WTC11 (cell line): ENCODE results near the gene AMDHD2. TPM values are rescaled to one million over a fixed set of nuclear protein-coding genes. Genes with fewer than 3 reads are reported as not detected.
A peak's percentile ranks its signal among the peaks of the same experiment; 100 is the strongest.

ENCODE experiments used
- ATAC-seq: fragments of 200-7000 bp; cut with Tn5 transposase; 2 replicates; pipeline ENCODE4 v1.10.0; 2021; ENCODE audit warnings: mild to moderate bottlenecking, moderate library complexity
- CTCF ChIA-PET: fragments of 300-600 bp; sonication (Branson Sonifier 250); formaldehyde crosslinking; loops from one replicate; lab custom pipeline; 2021; ENCODE audit warnings: antibody characterized with exemption; lab: Charles Lee
- POLR2A ChIA-PET: fragments of 350-600 bp; sonication (Branson Sonifier 250); formaldehyde crosslinking; loops from one replicate; lab custom pipeline; 2021; ENCODE audit warnings: antibody characterized with exemption; lab: Charles Lee
- DNase-seq: peaks from one replicate; pipeline ENCODE4 v3.0.0; 2021; ENCODE audit warnings: low spot score
- H3K27ac Mint-ChIP-seq: 2 replicates; pipeline ENCODE4 v1.8.0; 2021; ENCODE audit warnings: mixed read lengths
- H3K27me3 Mint-ChIP-seq: 2 replicates; pipeline ENCODE4 v1.8.0; 2021; ENCODE audit warnings: low read depth, mild to moderate bottlenecking, moderate library complexity, mixed read lengths
- H3K36me3 Mint-ChIP-seq: 2 replicates; pipeline ENCODE4 v1.8.0; 2021; ENCODE audit warnings: mixed read lengths
- H3K4me1 Mint-ChIP-seq: 2 replicates; pipeline ENCODE4 v1.8.0; 2022; ENCODE audit warnings: mixed read lengths
- H3K4me3 Mint-ChIP-seq: 2 replicates; pipeline ENCODE4 v1.8.0; 2021; ENCODE audit warnings: mild to moderate bottlenecking, moderate library complexity, mixed read lengths
- H3K9me3 Mint-ChIP-seq: 2 replicates; pipeline ENCODE4 v1.8.0; 2021; ENCODE audit warnings: mixed read lengths
- ATF1 ChIP-seq: sonication (generic); formaldehyde crosslinking; IDR thresholded peaks from 2 replicates; pipeline ENCODE4 v1.8.1; 2023; ENCODE audit warnings: mild to moderate bottlenecking, moderate library complexity, missing genetic modification reagents
- CDX4 ChIP-seq: fragments of 250-450 bp; sonication (Bioruptor Pico); IDR thresholded peaks from 2 replicates; pipeline ENCODE4 v1.9.0; 2021; ENCODE audit warnings: moderate library complexity, mild to moderate bottlenecking, inconsistent platforms, borderline replicate concordance
- CREM ChIP-seq: sonication (generic); formaldehyde crosslinking; IDR thresholded peaks from 2 replicates; pipeline ENCODE4 v1.8.1; 2022; ENCODE audit warnings: mild to moderate bottlenecking, missing genetic modification reagents, moderate library complexity
- CTCF ChIP-seq: fragments of 200-600 bp; IDR thresholded peaks from 2 replicates; pipeline ENCODE4 v1.8.0; 2022; ENCODE audit warnings: antibody characterized with exemption
- FOXK1 ChIP-seq: sonication (generic); formaldehyde crosslinking; IDR thresholded peaks from 2 replicates; pipeline ENCODE4 v1.8.0; 2022; ENCODE audit warnings: mild to moderate bottlenecking, moderate library complexity, missing genetic modification reagents
- HMGA2 ChIP-seq: fragments of 250-450 bp; sonication (Bioruptor Pico); IDR thresholded peaks from 2 replicates; pipeline ENCODE4 v1.4.0; 2021; ENCODE audit warnings: mild to moderate bottlenecking, moderate library complexity
- JAZF1 ChIP-seq: fragments of 250-450 bp; sonication (Bioruptor Pico); IDR thresholded peaks from 2 replicates; pipeline ENCODE4 v1.9.0; 2021; ENCODE audit warnings: moderate library complexity, mild to moderate bottlenecking, inconsistent platforms
- NR3C1 ChIP-seq: sonication (generic); formaldehyde crosslinking; conservative IDR thresholded peaks from 2 replicates; pipeline ENCODE4 v1.8.1; 2023; ENCODE audit warnings: low read depth, mild to moderate bottlenecking, missing genetic modification reagents
- PRDM15 ChIP-seq: sonication (generic); formaldehyde crosslinking; IDR thresholded peaks from 2 replicates; pipeline ENCODE4 v1.8.0; 2022; ENCODE audit warnings: missing genetic modification reagents
- SMAD3 ChIP-seq: sonication (generic); formaldehyde crosslinking; IDR thresholded peaks from 2 replicates; pipeline ENCODE4 v1.8.0; 2022; ENCODE audit warnings: missing genetic modification reagents, mild to moderate bottlenecking, borderline replicate concordance
- ZNF121 ChIP-seq: sonication (generic); formaldehyde crosslinking; IDR thresholded peaks from 2 replicates; pipeline ENCODE4 v1.8.0; 2023; ENCODE audit warnings: missing genetic modification reagents
- ZNF512 ChIP-seq: sonication (generic); formaldehyde crosslinking; IDR thresholded peaks from 2 replicates; pipeline ENCODE4 v1.8.1; 2022; ENCODE audit warnings: missing genetic modification reagents, borderline replicate concordance
- ZSCAN18 ChIP-seq: fragments of 250-450 bp; sonication (Bioruptor Pico); IDR thresholded peaks from 2 replicates; pipeline ENCODE4 v2.1.2; 2022; ENCODE audit warnings: mild to moderate bottlenecking, moderate library complexity
- total RNA-seq: library from RNA; stranded (reverse); gene quantifications from 3 replicates; pipeline ENCODE4 v1.2.3, GENCODE V29; 2021
- TF ChIP-seq, protein P1 (sequence below): sonication (generic); formaldehyde crosslinking; IDR thresholded peaks from 2 replicates; pipeline ENCODE4 v1.8.1; 2023; ENCODE audit warnings: mild to moderate bottlenecking, missing genetic modification reagents
- TF ChIP-seq, protein P2 (sequence below): sonication (generic); formaldehyde crosslinking; IDR thresholded peaks from 2 replicates; pipeline ENCODE4 v1.8.0; 2023; ENCODE audit warnings: missing genetic modification reagents

Gene AMDHD2
- total RNA-seq, 1 experiment from 2014 or later: 70.9 TPM

DNA sequence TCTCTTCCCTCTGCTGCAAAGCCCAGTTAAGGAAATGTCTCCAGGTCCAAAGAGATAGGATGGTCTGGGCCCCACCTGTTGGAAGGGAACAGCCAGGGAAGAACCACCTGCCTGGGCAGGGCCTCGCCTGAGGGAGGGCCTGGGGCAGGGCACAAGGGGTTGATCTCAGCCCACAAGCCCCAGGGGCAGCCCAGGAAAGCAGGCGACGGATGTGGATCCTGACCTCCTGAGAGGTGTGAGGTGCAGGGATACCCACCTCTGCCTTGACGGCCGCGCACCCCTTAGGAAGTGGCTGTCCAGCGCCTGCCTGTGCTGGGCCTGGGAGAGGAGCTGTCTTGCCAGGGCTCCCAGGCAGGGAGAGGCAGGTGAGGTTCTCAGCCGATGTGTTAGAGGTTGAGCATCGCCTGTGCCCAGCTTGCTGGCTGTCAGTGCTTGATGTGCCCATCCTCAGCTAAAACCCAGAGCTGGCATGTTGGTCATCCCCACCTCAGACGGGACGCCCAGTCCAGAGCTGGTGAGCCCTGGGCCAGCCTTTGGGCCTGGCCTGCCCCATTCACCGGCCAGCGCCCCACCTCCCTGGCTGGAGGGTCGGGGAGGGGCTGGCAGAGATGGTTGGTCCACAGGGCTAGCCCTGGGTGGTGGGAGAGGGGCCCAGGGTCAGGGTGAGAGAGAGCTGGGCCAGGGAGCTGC is 10.6 kb downstream of the AMDHD2 start:
- ATAC-seq (peak; percentile 3; the same call in 1 of the 2 replicates), DNase-seq (no peak)
- Mint-ChIP-seq H3K27ac (peak overlapping the region; percentile 82), H3K9me3 (no peaks in the 10 kb centered on the region), H3K4me3 (peak overlapping the region; percentile 94), H3K36me3 (no peaks in the 10 kb centered on the region; the same call in 1 of the 2 replicates), H3K4me1 (0 out of 2 replicates have a peak, but pooled peaks cover 5% of the 10 kb centered on the region), H3K27me3 (peaks cover 8% of the 10 kb centered on the region; the same call in 1 of the 2 replicates)
- TF ChIP-seq PRDM15 (CRISPR knock-in tag) (0 out of 2 replicates have a peak, but pooled peaks have one; percentile 36), ZSCAN18 (no peak)
- ChIA-PET POLR2A (interaction anchor here (0.6 to 2.4 kb wide), 6 partner anchors 11 to 72 kb away, joined by 3 to 17 read pairs (median 4); partner anchors contain the start of genes AMDHD2 and TBC1D24), CTCF (interaction anchor here (0.8 to 1.4 kb wide), 7 partner anchors 11 to 527 kb away, joined by 3 to 8 read pairs (median 4); partner anchors contain the start of genes AMDHD2, ECI1 and TEDC2)

- DNase-seq (no peak), ATAC-seq (peak; percentile 7)
- Mint-ChIP-seq H3K27me3 (peaks cover 8% of the 10 kb centered on the region; the same call in 1 of the 2 replicates), H3K9me3 (no peaks in the 10 kb centered on the region), H3K27ac (peak within 1 kb of the TSS; percentile 98), H3K4me3 (peak within 1 kb of the TSS; percentile 94), H3K4me1 (0 out of 2 replicates have a peak, but pooled peaks cover 5% of the 10 kb centered on the region)
- CTCF ChIA-PET: interaction anchor here (0.8 to 1.4 kb wide), 7 partner anchors 11 to 527 kb away, joined by 3 to 8 read pairs (median 4); partner anchors contain the start of genes AMDHD2, ECI1 and TEDC2
- POLR2A ChIA-PET: interaction anchor here (0.6 to 2.4 kb wide), 6 partner anchors 12 to 72 kb away, joined by 3 to 17 read pairs (median 4); partner anchors contain the start of genes AMDHD2 and TBC1D24
- no peak for TF ChIP-seq ATF1 (CRISPR knock-in tag)
- TF ChIP-seq ZNF512 (CRISPR knock-in tag): no peak
- TF ChIP-seq CREM (CRISPR knock-in tag): no peak
- TF ChIP-seq NR3C1: no peak
- TF ChIP-seq, protein P1, sequence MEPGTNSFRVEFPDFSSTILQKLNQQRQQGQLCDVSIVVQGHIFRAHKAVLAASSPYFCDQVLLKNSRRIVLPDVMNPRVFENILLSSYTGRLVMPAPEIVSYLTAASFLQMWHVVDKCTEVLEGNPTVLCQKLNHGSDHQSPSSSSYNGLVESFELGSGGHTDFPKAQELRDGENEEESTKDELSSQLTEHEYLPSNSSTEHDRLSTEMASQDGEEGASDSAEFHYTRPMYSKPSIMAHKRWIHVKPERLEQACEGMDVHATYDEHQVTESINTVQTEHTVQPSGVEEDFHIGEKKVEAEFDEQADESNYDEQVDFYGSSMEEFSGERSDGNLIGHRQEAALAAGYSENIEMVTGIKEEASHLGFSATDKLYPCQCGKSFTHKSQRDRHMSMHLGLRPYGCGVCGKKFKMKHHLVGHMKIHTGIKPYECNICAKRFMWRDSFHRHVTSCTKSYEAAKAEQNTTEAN (CRISPR knock-in tag): no peak
- no peak for TF ChIP-seq HMGA2 (CRISPR knock-in tag)
- TF ChIP-seq, protein P2, sequence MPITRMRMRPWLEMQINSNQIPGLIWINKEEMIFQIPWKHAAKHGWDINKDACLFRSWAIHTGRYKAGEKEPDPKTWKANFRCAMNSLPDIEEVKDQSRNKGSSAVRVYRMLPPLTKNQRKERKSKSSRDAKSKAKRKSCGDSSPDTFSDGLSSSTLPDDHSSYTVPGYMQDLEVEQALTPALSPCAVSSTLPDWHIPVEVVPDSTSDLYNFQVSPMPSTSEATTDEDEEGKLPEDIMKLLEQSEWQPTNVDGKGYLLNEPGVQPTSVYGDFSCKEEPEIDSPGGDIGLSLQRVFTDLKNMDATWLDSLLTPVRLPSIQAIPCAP (CRISPR knock-in tag): no peak
- no peak for TF ChIP-seq FOXK1 (CRISPR knock-in tag)
- TF ChIP-seq SMAD3 (CRISPR knock-in tag): no peak
- TF ChIP-seq CDX4: no peak
- no peak for TF ChIP-seq ZNF121
- no peak for TF ChIP-seq CTCF
- TF ChIP-seq JAZF1: no peak
- TF ChIP-seq, all 79 proteins: peak for 0
- H3K36me3 Mint-ChIP-seq: no peaks in the 10 kb centered on the region; the same call in 1 of the 2 replicates
Measured at GRCh38 chr16:2531371-2531695, 11.2 kb downstream of the AMDHD2 start, which contains the start of gene CEMP1. Gene CEMP1, minus strand, starts transcription at chr16:2531408. Its CDS starts 335 bp downstream, at chr16:2531073.
